Astrocyte (in vitro differentiated cells and primary cell): ENCODE measurements around the gene CORT.

ENCODE experiments used
- EZH2 ChIP-seq: IDR thresholded peaks from 2 replicates; pipeline ENCODE4 v1.6.1; 2012; ENCODE audit warnings: mild to moderate bottlenecking, low read length, inconsistent platforms; ENCODE audit not compliant: insufficient read depth
- TF ChIP-seq, protein P1 (sequence below): IDR thresholded peaks from 2 replicates; pipeline ENCODE4 v1.5.1; 2011; ENCODE audit warnings: low read depth, mild to moderate bottlenecking, inconsistent platforms, low read length, moderate library complexity; ENCODE audit not compliant: insufficient read depth

DNA sequence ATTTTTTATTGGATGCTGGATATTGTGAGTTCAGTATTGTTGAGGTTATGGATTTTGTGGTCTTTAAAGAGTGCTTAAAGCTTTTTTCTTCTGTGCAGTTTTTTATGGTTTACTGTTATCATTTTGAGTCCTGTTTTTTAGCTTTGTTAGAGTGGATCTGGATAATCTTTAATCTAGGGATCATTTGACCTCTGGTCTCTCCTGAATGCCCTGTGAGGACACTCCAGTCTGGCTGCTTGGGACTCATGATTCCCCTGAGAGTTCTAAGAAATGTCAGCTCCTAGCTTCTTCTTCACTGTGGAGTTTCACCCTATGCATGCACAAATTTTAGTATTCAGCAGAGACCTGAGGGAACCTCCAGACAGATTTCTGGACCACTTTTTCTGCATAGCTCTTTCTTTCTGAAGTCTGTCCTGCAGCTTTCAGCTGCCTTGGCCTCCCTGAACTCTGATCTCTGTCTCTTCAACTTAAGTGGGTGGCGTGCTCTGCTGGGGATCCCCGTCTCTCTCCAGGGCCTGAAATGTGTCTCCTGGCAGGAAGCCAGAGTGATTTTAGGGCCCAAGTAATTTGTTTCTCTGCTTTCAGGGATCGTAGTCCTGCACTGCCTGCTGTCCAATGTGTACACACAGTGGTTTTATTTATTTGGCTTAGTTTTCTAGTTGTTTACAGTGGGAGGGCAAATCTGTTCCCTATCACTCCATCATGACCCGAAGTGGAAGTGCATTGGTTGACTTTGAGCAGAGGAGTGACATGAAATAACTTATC lies 39.6 kb downstream of the CORT start:
- TF ChIP-seq, protein P1, sequence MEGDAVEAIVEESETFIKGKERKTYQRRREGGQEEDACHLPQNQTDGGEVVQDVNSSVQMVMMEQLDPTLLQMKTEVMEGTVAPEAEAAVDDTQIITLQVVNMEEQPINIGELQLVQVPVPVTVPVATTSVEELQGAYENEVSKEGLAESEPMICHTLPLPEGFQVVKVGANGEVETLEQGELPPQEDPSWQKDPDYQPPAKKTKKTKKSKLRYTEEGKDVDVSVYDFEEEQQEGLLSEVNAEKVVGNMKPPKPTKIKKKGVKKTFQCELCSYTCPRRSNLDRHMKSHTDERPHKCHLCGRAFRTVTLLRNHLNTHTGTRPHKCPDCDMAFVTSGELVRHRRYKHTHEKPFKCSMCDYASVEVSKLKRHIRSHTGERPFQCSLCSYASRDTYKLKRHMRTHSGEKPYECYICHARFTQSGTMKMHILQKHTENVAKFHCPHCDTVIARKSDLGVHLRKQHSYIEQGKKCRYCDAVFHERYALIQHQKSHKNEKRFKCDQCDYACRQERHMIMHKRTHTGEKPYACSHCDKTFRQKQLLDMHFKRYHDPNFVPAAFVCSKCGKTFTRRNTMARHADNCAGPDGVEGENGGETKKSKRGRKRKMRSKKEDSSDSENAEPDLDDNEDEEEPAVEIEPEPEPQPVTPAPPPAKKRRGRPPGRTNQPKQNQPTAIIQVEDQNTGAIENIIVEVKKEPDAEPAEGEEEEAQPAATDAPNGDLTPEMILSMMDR = no peak
- TF ChIP-seq EZH2 = no peak
